Right ventricle myocardium inferior (tissue), 1 donor: Measurements from ENCODE around the gene USP37. TPM values are rescaled to one million over a fixed set of nuclear protein-coding genes. Genes with fewer than 3 reads are reported as not detected.
"Not testable (repeated sequence)": the region's sequence is repeated elsewhere in the genome, so short reads cannot be mapped to it uniquely, and the experiment has no call there.

Experiments
- ATAC-seq: fragments of 200-7000 bp; cut with Tn5 transposase; one replicate; pipeline ENCODE4 v1.9.1; 2020; ENCODE audit warnings: mild to moderate bottlenecking, moderate library complexity
- DNase-seq: peaks from one replicate; pipeline ENCODE4 v3.0.0; 2021; ENCODE audit errors: missing footprints
- intact Hi-C: fragments of 100-400 bp; cut with DNase I; formaldehyde crosslinking; loops from one replicate; pipeline ENCODE4 v1.11.0; 2022
- total RNA-seq: library from RNA; stranded (reverse); fragmentation: NEBNext Ultra II Directional; extraction: Animal tissue kit (Norgen Biotek cat#: 25700); gene quantifications from one replicate; pipeline ENCODE4 v1.2.1, GENCODE V29; 2021
- donor health status: DM: no; HTN: yes; CAD: no; lungs with severe emphysema.

Gene USP37
- total RNA-seq, 1 donor from 2014 or later = 7.0 TPM

GRCh38 chr2:218558986-218559385 is 9.2 kb downstream of the USP37 start:
- ATAC-seq (no peak), DNase-seq (no peak)
- intact Hi-C loops = no loop called here

- ATAC-seq = no peak
- intact Hi-C loops = no loop called here
- no peak for DNase-seq
Observed at GRCh38 chr2:218557941-218558340, 10.2 kb downstream of the USP37 start.

- intact Hi-C loops = no loop called here
- no peak for ATAC-seq
- no peak for DNase-seq
Observed at GRCh38 chr2:218555527-218555926, 12.6 kb downstream of the USP37 start.

- DNase-seq, intact Hi-C loops, ATAC-seq: not testable (repeated sequence)
Observed at GRCh38 chr2:218554225-218554624, 13.9 kb downstream of the USP37 start.

GRCh38 chr2:218547978-218548377 is 20.2 kb downstream of the USP37 start:
- no peak for ATAC-seq
- DNase-seq = no peak
- intact Hi-C loops = no loop called here

GRCh38 chr2:218547511-218547910 is 20.6 kb downstream of the USP37 start:
- ATAC-seq (no peak), DNase-seq (no peak)
- intact Hi-C loops = no loop called here

- intact Hi-C loops = no loop called here
Observed at GRCh38 chr2:218546012-218546411, 22.1 kb downstream of the USP37 start.

GRCh38 chr2:218540015-218540414 is 28.1 kb downstream of the USP37 start:
- no peak for ATAC-seq
- intact Hi-C loops = no loop called here
- no peak for DNase-seq

More at GRCh38 chr2:218546012-218546411, 22.1 kb downstream of the USP37 start:
- DNase-seq (no peak), ATAC-seq (no peak)

- no peak for ATAC-seq
- DNase-seq = no peak
- intact Hi-C loops = no loop called here
Observed at GRCh38 chr2:218536804-218537494, 31.2 kb downstream of the USP37 start.

- no peak for ATAC-seq
- no peak for DNase-seq
- intact Hi-C loops = no loop called here
Observed at GRCh38 chr2:218529990-218530389, 38.2 kb downstream of the USP37 start.

GRCh38 chr2:218528409-218528808 is 39.7 kb downstream of the USP37 start:
- intact Hi-C loops, DNase-seq, ATAC-seq: not testable (repeated sequence)

- intact Hi-C loops = no loop called here
- no peak for ATAC-seq
Observed at GRCh38 chr2:218523651-218524050, 44.5 kb downstream of the USP37 start.

GRCh38 chr2:218518876-218519275 is 49.3 kb downstream of the USP37 start:
- DNase-seq = no peak
- ATAC-seq = no peak
- intact Hi-C loops = no loop called here

More at GRCh38 chr2:218523651-218524050, 44.5 kb downstream of the USP37 start:
- no peak for DNase-seq

GRCh38 chr2:218517434-218518206 is 50.5 kb downstream of the USP37 start:
- DNase-seq = no peak
- no peak for ATAC-seq
- intact Hi-C loops = no loop called here

- DNase-seq = no peak
- intact Hi-C loops = no loop called here
- no peak for ATAC-seq
Observed at GRCh38 chr2:218516614-218517013, 51.5 kb downstream of the USP37 start.

- no peak for DNase-seq
- intact Hi-C loops = no loop called here
- ATAC-seq = no peak
Observed at GRCh38 chr2:218513676-218514075, 54.5 kb downstream of the USP37 start.

GRCh38 chr2:218508299-218508698 is 59.9 kb downstream of the USP37 start:
- ATAC-seq (no peak), DNase-seq (no peak)
- intact Hi-C loops = no loop called here

- no peak for DNase-seq
- ATAC-seq = no peak
- intact Hi-C loops = no loop called here
Observed at GRCh38 chr2:218505754-218506371, 62.3 kb downstream of the USP37 start.

- no peak for ATAC-seq
Observed at GRCh38 chr2:218501665-218502064, 66.5 kb downstream of the USP37 start.

More at GRCh38 chr2:218501665-218502064, 66.5 kb downstream of the USP37 start:
- intact Hi-C loops = no loop called here
- no peak for DNase-seq
